HFF-Myc (cell line): ENCODE results near the gene RITA1.
A peak's percentile ranks its signal among the peaks of the same experiment; 100 is the strongest.

Experiments
- DNase-seq: peaks from one replicate; pipeline ENCODE4 v3.0.0-alpha.2; 2011; ENCODE audit warnings: low read depth; ENCODE audit errors: extremely low read depth
- H3K4me3 ChIP-seq: replicated peaks from 2 replicates; pipeline ENCODE4 v1.5.1; 2011; ENCODE audit warnings: low read depth, mild to moderate bottlenecking, control low read depth, low read length
- CTCF ChIP-seq: IDR thresholded peaks from 2 replicates; pipeline ENCODE4 v1.5.1; 2012; ENCODE audit warnings: mild to moderate bottlenecking, low read depth, low read length, control low read depth; ENCODE audit errors: missing control alignments

Gene RITA1

GRCh38 chr12:113196990-113197389, 11.5 kb downstream of the RITA1 start:
- peak; percentile 65 for DNase-seq
- TF ChIP-seq CTCF = peak; percentile 75
- no peak overlapping the region for H3K4me3 ChIP-seq

- TF ChIP-seq CTCF = no peak
- DNase-seq = no peak
- no peak overlapping the region for H3K4me3 ChIP-seq
Measured at GRCh38 chr12:113197518-113198077, 12.1 kb downstream of the RITA1 start.

- no peak for DNase-seq
- H3K4me3 ChIP-seq = no peak overlapping the region
- TF ChIP-seq CTCF = no peak
Measured at GRCh38 chr12:113198296-113198695, 12.8 kb downstream of the RITA1 start.

GRCh38 chr12:113200021-113200797, 14.7 kb downstream of the RITA1 start:
- no peak for TF ChIP-seq CTCF
- H3K4me3 ChIP-seq = no peak overlapping the region
- no peak for DNase-seq

- H3K4me3 ChIP-seq = no peak overlapping the region
- DNase-seq = no peak
- no peak for TF ChIP-seq CTCF
Measured at GRCh38 chr12:113201187-113202177, 16.0 kb downstream of the RITA1 start.

- no peak overlapping the region for H3K4me3 ChIP-seq
- DNase-seq = no peak
- no peak for TF ChIP-seq CTCF
Measured at GRCh38 chr12:113202300-113203075, 17.0 kb downstream of the RITA1 start.
